IMR-90 (cell line): Measurements from ENCODE around the gene MINAR2. TPM values are rescaled to one million over a fixed set of nuclear protein-coding genes. Genes with fewer than 3 reads are reported as not detected.

Source experiments
- ATAC-seq: fragments of 200-7000 bp; cut with Tn5 transposase; 2 replicates; pipeline ENCODE4 v1.9.1; 2020; ENCODE audit warnings: low read depth, mild to moderate bottlenecking, moderate library complexity
- BruUV-seq: library from RNA; stranded (reverse); fragments of 400-500 nt; replicated peaks from 2 replicates; lab custom pipeline; 2021; lab: Mats Ljungman, UMichigan
- CTCF ChIA-PET: fragments of 300-600 bp; formaldehyde crosslinking; extraction: SDS; loops from one replicate; lab custom pipeline; 2021; ENCODE audit warnings: antibody characterized with exemption; lab: Yijun Ruan, JAX
- POLR2A ChIA-PET: fragments of 300-600 bp; sonication (Branson Sonifier 250); formaldehyde crosslinking; loops from one replicate; lab custom pipeline; 2022; ENCODE audit warnings: antibody characterized with exemption; ENCODE audit not compliant: unreplicated experiment; lab: Charles Lee
- DNase-seq: peaks from one replicate; pipeline ENCODE4 v3.0.0; 2013
- H2AFZ ChIP-seq: replicated peaks from 2 replicates; pipeline ENCODE3; 2013; ENCODE audit warnings: low read length, mild to moderate bottlenecking; ENCODE audit not compliant: poor library complexity
- H2AK5ac ChIP-seq: 2 replicates; pipeline ENCODE4 v1.6.1; 2013; ENCODE audit warnings: low read depth, low read length, inconsistent platforms
- H2AK9ac ChIP-seq: replicated peaks from 2 replicates; pipeline ENCODE3; 2013; ENCODE audit warnings: mild to moderate bottlenecking, low read depth, low read length, moderate library complexity; ENCODE audit not compliant: poor library complexity
- H2BK120ac ChIP-seq: 2 replicates; pipeline ENCODE4 v1.6.1; 2013; ENCODE audit warnings: low read depth, low read length, inconsistent platforms
- H2BK15ac ChIP-seq: 3 replicates; pipeline ENCODE4 v1.6.1; 2013; ENCODE audit warnings: low read depth, low read length, inconsistent platforms
- H2BK20ac ChIP-seq: 2 replicates; pipeline ENCODE4 v1.6.1; 2013; ENCODE audit warnings: low read depth, mild to moderate bottlenecking, inconsistent platforms, low read length, moderate library complexity
- H2BK5ac ChIP-seq: 2 replicates; pipeline ENCODE4 v1.6.1; 2013; ENCODE audit warnings: mild to moderate bottlenecking, low read depth, low read length, inconsistent platforms; ENCODE audit not compliant: poor library complexity, severe bottlenecking
- H3K14ac ChIP-seq: replicated peaks from 2 replicates; pipeline ENCODE4 v1.6.1; 2013; ENCODE audit warnings: low read depth, low read length, inconsistent platforms
- H3K18ac ChIP-seq: 2 replicates; pipeline ENCODE4 v1.6.1; 2013; ENCODE audit warnings: low read depth, low read length, control low read depth
- H3K23ac ChIP-seq: 2 replicates; pipeline ENCODE4 v1.6.1; 2013; ENCODE audit warnings: low read depth, low read length, inconsistent platforms
- H3K27ac ChIP-seq: 2 replicates; pipeline ENCODE4 v1.5.1; 2013; ENCODE audit warnings: mild to moderate bottlenecking, control low read depth, low read length; ENCODE audit not compliant: insufficient read depth
- H3K27me3 ChIP-seq: 2 replicates; pipeline ENCODE4 v1.6.1; 2013; ENCODE audit warnings: low read length; ENCODE audit not compliant: control insufficient read depth, insufficient read depth
- H3K36me3 ChIP-seq: 2 replicates; pipeline ENCODE4 v1.6.1; 2013; ENCODE audit warnings: low read length, mixed read lengths; ENCODE audit not compliant: control insufficient read depth, insufficient read depth
- H3K4ac ChIP-seq: 2 replicates; pipeline ENCODE4 v1.6.1; 2013; ENCODE audit warnings: low read depth, low read length, inconsistent platforms
- H3K4me1 ChIP-seq: 2 replicates; pipeline ENCODE4 v1.6.1; 2013; ENCODE audit warnings: low read length, mixed read lengths; ENCODE audit not compliant: control insufficient read depth, insufficient read depth
- H3K4me2 ChIP-seq: 2 replicates; pipeline ENCODE4 v1.6.1; 2013; ENCODE audit warnings: low read depth, mild to moderate bottlenecking, control low read depth, low read length, moderate library complexity
- H3K4me3 ChIP-seq: 2 replicates; pipeline ENCODE4 v1.5.1; 2013; ENCODE audit warnings: low read depth, mild to moderate bottlenecking, control low read depth, low read length, moderate library complexity; ENCODE audit not compliant: insufficient read depth
- H3K56ac ChIP-seq: 2 replicates; pipeline ENCODE4 v1.6.1; 2013; ENCODE audit warnings: low read length, inconsistent platforms; ENCODE audit not compliant: insufficient read depth; ENCODE audit errors: extremely low read depth
- H3K79me1 ChIP-seq, 2 experiments: 2 replicates each; pipeline ENCODE4 v1.6.1; 2013; ENCODE audit warnings: low read length in 2 of 2, inconsistent platforms in 1 of 2, low read depth in 1 of 2
- H3K9ac ChIP-seq: 2 replicates; pipeline ENCODE4 v1.6.1; 2013; ENCODE audit warnings: low read depth, low read length, control low read depth
- H3K9me1 ChIP-seq: 2 replicates; pipeline ENCODE4 v1.6.1; 2013; ENCODE audit warnings: low read length, inconsistent platforms; ENCODE audit not compliant: insufficient read depth
- H3K9me3 ChIP-seq: 2 replicates; pipeline ENCODE4 v1.6.1; 2013; ENCODE audit warnings: low read length; ENCODE audit not compliant: control insufficient read depth, insufficient read depth
- H4K20me1 ChIP-seq: 2 replicates; pipeline ENCODE4 v1.6.1; 2013; ENCODE audit warnings: low read length, inconsistent platforms; ENCODE audit not compliant: insufficient read depth
- H4K5ac ChIP-seq: 2 replicates; pipeline ENCODE4 v1.6.1; 2013; ENCODE audit warnings: mild to moderate bottlenecking, low read depth, low read length, control low read depth
- H4K8ac ChIP-seq, 2 experiments: 2 replicates each; pipeline ENCODE4 v1.6.1; 2013; ENCODE audit warnings: low read depth in 2 of 2, low read length in 2 of 2, control low read depth in 1 of 2, inconsistent platforms in 1 of 2
- H4K91ac ChIP-seq: 2 replicates; pipeline ENCODE4 v1.6.1; 2013; ENCODE audit warnings: low read depth, low read length, inconsistent platforms; ENCODE audit not compliant: insufficient read depth
- CEBPB ChIP-seq: IDR thresholded peaks from 2 replicates; pipeline ENCODE4 v1.6.1; 2012; ENCODE audit warnings: low read depth, low read length, improper control_type of control experiment
- CHD1 ChIP-seq: IDR thresholded peaks from 2 replicates; pipeline ENCODE4 v1.6.1; 2012; ENCODE audit warnings: low read depth, low read length, improper control_type of control experiment
- MAFK ChIP-seq: IDR thresholded peaks from 2 replicates; pipeline ENCODE4 v1.6.1; 2012; ENCODE audit warnings: low read depth, low read length, improper control_type of control experiment
- MXI1 ChIP-seq: IDR thresholded peaks from 2 replicates; pipeline ENCODE4 v1.6.1; 2012; ENCODE audit warnings: low read depth, mild to moderate bottlenecking, low read length, moderate library complexity, borderline replicate concordance
- NFE2L2 ChIP-seq: fragments of 150-350 bp; IDR thresholded peaks from 2 replicates; pipeline ENCODE4 v1.6.1; 2016; ENCODE audit warnings: low read depth, mild to moderate bottlenecking, low read length
- POLR2A ChIP-seq: IDR thresholded peaks from 2 replicates; pipeline ENCODE4 v1.6.1; 2012; ENCODE audit warnings: mild to moderate bottlenecking, low read depth, low read length
- RAD21 ChIP-seq: IDR thresholded peaks from 2 replicates; pipeline ENCODE4 v1.6.1; 2012; ENCODE audit warnings: low read length, improper control_type of control experiment
- RFX5 ChIP-seq: IDR thresholded peaks from 2 replicates; pipeline ENCODE4 v1.8.0; 2012; ENCODE audit warnings: low read depth, mild to moderate bottlenecking, low read length, moderate library complexity
- SMC3 ChIP-seq: fragments of 150-350 bp; IDR thresholded peaks from 2 replicates; pipeline ENCODE4 v1.6.1; 2016; ENCODE audit warnings: low read depth, mild to moderate bottlenecking, antibody characterized with exemption, low read length, moderate library complexity
- dilution Hi-C: fragments of 300-500 bp; cut with HindIII; formaldehyde crosslinking; loops from one replicate; pipeline ENCODE4 v1.14.3; 2018; ENCODE audit warnings: low sequenced_read_pairs; ENCODE audit not compliant: unreplicated experiment
- in situ Hi-C: fragments of 300-500 bp; cut with MboI; formaldehyde crosslinking; loops from 3 replicates; pipeline ENCODE4 v1.14.3; 2019; ENCODE audit warnings: low sequenced_read_pairs, inconsistent platforms, mixed read lengths
- intact Hi-C: fragments of 100-400 bp; cut with micrococcal nuclease; formaldehyde crosslinking; loops from 2 replicates; pipeline ENCODE4 v1.10.0; 2022
- polyA plus RNA-seq, 3 experiments: library from polyadenylated mRNA; depleted of rRNA; stranded (reverse); fragments of >200 nt; gene quantifications; 2 replicates each; pipeline ENCODE4 v1.2.3, GENCODE V29; 2012; ENCODE audit warnings: low replicate concordance in 1 of 3
- total RNA-seq: library from RNA; depleted of rRNA; stranded (reverse); fragments of >200 nt; gene quantifications from 2 replicates; pipeline ENCODE4 v1.2.3, GENCODE V29; 2012
- TF ChIP-seq, protein P1 (sequence below): fragments of 150-350 bp; IDR thresholded peaks from 2 replicates; pipeline ENCODE4 v1.6.1; 2017; ENCODE audit warnings: mild to moderate bottlenecking, antibody characterized with exemption, low read length, low read depth
- TF ChIP-seq, protein P2 (sequence below): fragments of 150-350 bp; IDR thresholded peaks from 2 replicates; pipeline ENCODE4 v1.6.1; 2016; ENCODE audit warnings: low read depth, mild to moderate bottlenecking, low read length, moderate library complexity, borderline replicate concordance

MINAR2 gene
- total and polyA plus RNA-seq, 2 of the 4 experiments (the other 2 are of a cell fraction) = not detected

DNA sequence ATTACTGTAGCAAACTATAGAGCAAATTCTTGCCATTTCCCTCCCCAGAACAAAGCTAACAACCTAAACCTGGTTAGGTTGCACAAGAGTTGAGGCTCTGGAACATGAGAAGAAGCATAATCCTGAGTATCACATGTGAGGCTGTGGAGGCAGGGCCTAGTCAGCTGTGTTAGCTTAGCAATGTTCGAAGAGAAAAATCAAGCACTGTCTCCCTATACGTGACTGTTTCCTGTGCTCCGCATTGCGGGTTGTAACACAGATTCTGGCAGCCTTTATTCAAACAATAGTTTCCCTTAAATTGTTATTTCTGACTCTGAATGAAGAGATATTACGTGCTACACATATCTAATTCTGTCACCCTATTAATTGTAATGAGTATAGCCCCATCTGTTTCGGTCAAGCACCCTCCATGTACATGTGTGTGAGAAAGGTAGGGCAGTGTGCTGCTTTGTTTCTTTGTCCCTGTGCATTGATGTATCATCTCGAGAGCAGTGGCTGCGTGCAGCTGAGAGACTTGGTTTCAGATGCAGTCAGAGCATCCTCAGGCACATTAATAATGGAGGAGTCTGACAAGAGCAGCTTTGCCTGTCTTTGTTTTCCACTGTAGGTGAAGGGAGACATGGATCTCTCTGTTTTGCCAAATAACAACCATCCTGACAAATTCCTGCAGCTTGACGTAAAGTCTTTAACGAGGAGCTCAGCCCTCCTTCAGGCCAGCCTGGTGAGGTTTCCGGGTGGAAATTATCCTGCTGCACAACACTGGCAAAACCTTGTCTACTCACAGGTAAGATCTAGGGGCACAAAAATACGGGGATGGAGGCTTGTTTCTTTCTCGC is at the start of gene MINAR2 (continued):
- TF ChIP-seq, protein P1, sequence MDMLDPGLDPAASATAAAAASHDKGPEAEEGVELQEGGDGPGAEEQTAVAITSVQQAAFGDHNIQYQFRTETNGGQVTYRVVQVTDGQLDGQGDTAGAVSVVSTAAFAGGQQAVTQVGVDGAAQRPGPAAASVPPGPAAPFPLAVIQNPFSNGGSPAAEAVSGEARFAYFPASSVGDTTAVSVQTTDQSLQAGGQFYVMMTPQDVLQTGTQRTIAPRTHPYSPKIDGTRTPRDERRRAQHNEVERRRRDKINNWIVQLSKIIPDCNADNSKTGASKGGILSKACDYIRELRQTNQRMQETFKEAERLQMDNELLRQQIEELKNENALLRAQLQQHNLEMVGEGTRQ = no peak

DNA sequence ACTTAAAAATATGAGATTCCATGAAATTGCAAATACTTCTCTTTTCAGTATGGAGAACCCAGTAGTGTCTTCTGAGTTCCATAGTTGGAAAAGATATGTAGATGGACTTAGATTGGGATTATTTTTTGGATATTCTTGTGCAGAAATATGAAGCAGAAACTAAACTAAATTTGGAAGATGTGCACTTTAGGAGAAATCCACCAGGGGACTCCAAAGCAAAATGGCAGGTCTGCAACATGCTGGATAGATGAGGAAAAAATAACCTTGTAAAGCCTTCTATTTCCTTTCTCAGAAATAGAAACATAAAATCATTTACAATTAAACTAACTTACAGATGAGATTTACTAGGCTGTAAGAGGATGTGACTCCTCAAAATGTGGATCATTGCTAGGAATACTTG is 49.2 kb upstream of the MINAR2 start:
- Histone ChIP-seq H3K79me1 (no peaks in the 10 kb centered on the region), H3K4me2 (no peak overlapping the region), H4K8ac (no peak overlapping the region), H2AFZ (no peak overlapping the region), H3K9me3 (no peaks in the 10 kb centered on the region), H2AK9ac (no peak overlapping the region), H3K4ac (no peak overlapping the region), H3K18ac (no peak overlapping the region), H3K23ac (no peak overlapping the region), H3K9me1 (no peaks in the 10 kb centered on the region), H3K56ac (no peak overlapping the region), H4K5ac (no peak overlapping the region), H3K14ac (no peak overlapping the region), H3K27ac (no peak overlapping the region), H4K91ac (no peak overlapping the region), H2BK5ac (no peak overlapping the region), H3K36me3 (no peaks in the 10 kb centered on the region), H2AK5ac (no peak overlapping the region), H3K4me1 (no peaks in the 10 kb centered on the region), H2BK15ac (no peak overlapping the region), H4K20me1 (no peaks in the 10 kb centered on the region), H3K4me3 (no peak overlapping the region), H2BK120ac (no peak overlapping the region), H3K27me3 (no peaks in the 10 kb centered on the region), H2BK20ac (no peak overlapping the region), H3K9ac (no peak overlapping the region)
- ATAC-seq (no peak), DNase-seq (no peak)
- ChIA-PET CTCF (no interaction called here), POLR2A (no interaction called here)
- intact Hi-C loops (no loop called here), in situ Hi-C loops (no loop called here), dilution Hi-C loops (no loop called here)
- BruUV-seq = no TSS peak
- TF ChIP-seq NFE2L2 (no peak), POLR2A (no peak), RFX5 (no peak), MXI1 (no peak), MAFK (no peak), CHD1 (no peak), CEBPB (no peak), SMC3 (no peak), RAD21 (no peak)
- TF ChIP-seq, protein P2, sequence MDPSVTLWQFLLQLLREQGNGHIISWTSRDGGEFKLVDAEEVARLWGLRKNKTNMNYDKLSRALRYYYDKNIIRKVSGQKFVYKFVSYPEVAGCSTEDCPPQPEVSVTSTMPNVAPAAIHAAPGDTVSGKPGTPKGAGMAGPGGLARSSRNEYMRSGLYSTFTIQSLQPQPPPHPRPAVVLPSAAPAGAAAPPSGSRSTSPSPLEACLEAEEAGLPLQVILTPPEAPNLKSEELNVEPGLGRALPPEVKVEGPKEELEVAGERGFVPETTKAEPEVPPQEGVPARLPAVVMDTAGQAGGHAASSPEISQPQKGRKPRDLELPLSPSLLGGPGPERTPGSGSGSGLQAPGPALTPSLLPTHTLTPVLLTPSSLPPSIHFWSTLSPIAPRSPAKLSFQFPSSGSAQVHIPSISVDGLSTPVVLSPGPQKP = no peak
- TF ChIP-seq, protein P1 = no peak
